Neural progenitor cell (in vitro differentiated cells): Measurements from ENCODE around the gene KLF11. TPM values are rescaled to one million over a fixed set of nuclear protein-coding genes. Genes with fewer than 3 reads are reported as not detected.

Source experiments
- DNase-seq: peaks from one replicate; pipeline ENCODE4 v3.0.0-alpha.2; 2016; ENCODE audit warnings: low spot score
- H2AFZ ChIP-seq: fragments of 200-600 bp; sonication (generic); replicated peaks from 2 replicates; pipeline ENCODE4 v1.6.1; 2016; ENCODE audit warnings: antibody characterized with exemption
- H3F3A ChIP-seq: fragments of 200-600 bp; sonication (generic); 2 replicates; pipeline ENCODE4 v1.6.1; 2016; ENCODE audit warnings: antibody characterized with exemption, low read depth
- H3K27ac ChIP-seq: fragments of 200-600 bp; sonication (generic); 2 replicates; pipeline ENCODE4 v1.5.1; 2016; ENCODE audit warnings: mild to moderate bottlenecking
- H3K27me3 ChIP-seq: fragments of 200-600 bp; sonication (generic); 2 replicates; pipeline ENCODE4 v1.6.1; 2016; ENCODE audit warnings: mild to moderate bottlenecking, moderate library complexity
- H3K36me3 ChIP-seq: fragments of 200-600 bp; sonication (generic); 2 replicates; pipeline ENCODE4 v1.5.1; 2016
- H3K4me1 ChIP-seq: fragments of 200-600 bp; sonication (generic); 2 replicates; pipeline ENCODE4 v1.6.1; 2016; ENCODE audit warnings: mixed run types
- H3K4me2 ChIP-seq: fragments of 200-600 bp; sonication (generic); 2 replicates; pipeline ENCODE4 v1.6.1; 2016
- H3K4me3 ChIP-seq: fragments of 200-600 bp; sonication (generic); 2 replicates; pipeline ENCODE4 v1.5.1; 2016
- H3K79me2 ChIP-seq: fragments of 200-600 bp; sonication (generic); 2 replicates; pipeline ENCODE4 v1.6.1; 2016; ENCODE audit warnings: low read depth
- H3K9ac ChIP-seq: fragments of 200-600 bp; sonication (generic); 2 replicates; pipeline ENCODE4 v1.6.1; 2016
- H3K9me3 ChIP-seq: fragments of 200-600 bp; sonication (generic); 2 replicates; pipeline ENCODE4 v1.5.1; 2016; ENCODE audit warnings: low read depth
- H4K20me1 ChIP-seq: fragments of 200-600 bp; sonication (generic); 2 replicates; pipeline ENCODE4 v1.6.1; 2016; ENCODE audit warnings: low read depth
- H3K27ac Mint-ChIP-seq: 3 replicates; pipeline ENCODE4 v1.8.0; 2021; ENCODE audit warnings: mixed read lengths
- H3K27me3 Mint-ChIP-seq: 2 replicates; pipeline ENCODE4 v1.8.0; 2022; ENCODE audit warnings: low read depth, mild to moderate bottlenecking, inconsistent platforms, moderate library complexity, mixed read lengths; ENCODE audit not compliant: insufficient read depth
- H3K36me3 Mint-ChIP-seq: 3 replicates; pipeline ENCODE4 v1.8.0; 2021; ENCODE audit warnings: mixed read lengths
- H3K4me1 Mint-ChIP-seq: 3 replicates; pipeline ENCODE4 v1.8.0; 2021; ENCODE audit warnings: mixed read lengths
- H3K4me3 Mint-ChIP-seq: 3 replicates; pipeline ENCODE4 v1.8.0; 2021; ENCODE audit warnings: mild to moderate bottlenecking, moderate library complexity, mixed read lengths
- H3K9me3 Mint-ChIP-seq: 3 replicates; pipeline ENCODE4 v1.8.0; 2020; ENCODE audit warnings: mixed read lengths
- CTCF ChIP-seq: fragments of 200-600 bp; sonication (generic); IDR thresholded peaks from 2 replicates; pipeline ENCODE4 v1.5.1; 2017; ENCODE audit warnings: antibody characterized with exemption, mild to moderate bottlenecking
- EZH2 ChIP-seq: fragments of 200-600 bp; sonication (generic); IDR thresholded peaks from 2 replicates; pipeline ENCODE4 v1.6.1; 2017; ENCODE audit warnings: antibody characterized with exemption, mild to moderate bottlenecking, moderate library complexity
- EZH2phosphoT487 ChIP-seq: fragments of 200-600 bp; sonication (generic); IDR thresholded peaks from 2 replicates; pipeline ENCODE4 v1.6.1; 2017; ENCODE audit warnings: antibody characterized with exemption
- total RNA-seq: library from RNA; depleted of rRNA; stranded (reverse); fragments of >200 nt; gene quantifications from 2 replicates; pipeline ENCODE4 v1.2.3, GENCODE V29; 2015; ENCODE audit warnings: low replicate concordance

Gene KLF11
- total RNA-seq, 1 donor from 2014 or later: 9.7 TPM

DNA sequence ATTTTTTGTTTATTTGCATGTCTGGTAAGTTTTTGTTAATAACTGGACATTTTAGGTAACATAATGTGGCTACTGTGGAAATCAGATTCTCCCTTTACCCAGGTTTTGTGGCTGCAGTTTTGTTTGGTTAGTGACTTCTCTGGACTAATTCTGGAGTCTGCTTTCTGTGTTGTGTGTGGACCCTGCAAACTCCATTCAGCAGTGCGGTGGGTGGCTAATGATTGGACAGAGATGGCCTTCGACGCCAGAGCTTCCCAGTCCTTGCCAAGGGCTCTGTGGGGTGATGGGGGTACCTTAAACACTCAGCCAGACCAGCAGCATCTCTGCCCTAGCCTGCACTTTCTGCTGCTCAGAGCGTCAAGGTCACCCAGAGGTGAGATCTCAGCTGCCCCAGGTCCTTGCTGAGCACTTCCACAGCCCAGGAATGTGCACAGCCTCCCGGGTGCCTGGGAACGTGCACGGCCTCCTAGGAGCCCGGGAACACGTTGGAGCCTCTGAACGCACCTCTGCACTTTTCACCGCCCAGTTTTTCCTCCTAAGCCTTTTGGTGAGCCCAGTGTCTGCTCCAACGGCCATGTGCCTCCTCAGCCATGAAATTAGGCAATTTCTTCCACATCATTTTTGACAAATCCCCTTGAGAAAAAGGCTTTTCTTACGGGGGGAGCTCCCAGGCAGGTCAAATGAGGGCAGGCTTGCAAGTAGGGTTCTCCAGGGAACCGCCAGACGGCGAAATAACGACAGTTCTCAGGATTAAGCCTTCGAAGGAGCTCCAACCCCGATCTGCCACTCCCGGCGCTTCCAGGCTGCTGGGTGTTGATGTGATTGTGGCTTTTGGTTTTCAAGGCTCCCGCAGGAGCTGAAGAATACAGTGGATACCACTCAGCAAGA, 35.2 kb upstream of the KLF11 start:
- peaks cover 30% of the 10 kb centered on the region for H3K4me1 Mint-ChIP-seq
- no peak for TF ChIP-seq CTCF
- H3K4me2 ChIP-seq: no peak overlapping the region
- no peak overlapping the region for H3K4me3 ChIP-seq
- no peaks in the 10 kb centered on the region for H4K20me1 ChIP-seq
- no peak overlapping the region for H2AFZ ChIP-seq
- H3K36me3 ChIP-seq: no peaks in the 10 kb centered on the region
- no peak for DNase-seq
- no peaks in the 10 kb centered on the region for H3K36me3 Mint-ChIP-seq
- no peaks in the 10 kb centered on the region for H3K27me3 ChIP-seq
- peaks cover 2% of the 10 kb centered on the region for H3K27me3 Mint-ChIP-seq
- H3K27ac ChIP-seq: no peak overlapping the region
- H3K4me3 Mint-ChIP-seq: peak overlapping the region; percentile 51
- H3K9ac ChIP-seq: no peak overlapping the region
- no peaks in the 10 kb centered on the region for H3K4me1 ChIP-seq
- H3K9me3 Mint-ChIP-seq: no peaks in the 10 kb centered on the region
- H3F3A ChIP-seq: no peaks in the 10 kb centered on the region
- no peaks in the 10 kb centered on the region for H3K9me3 ChIP-seq
- H3K27ac Mint-ChIP-seq: peak overlapping the region; percentile 3
- H3K79me2 ChIP-seq: no peaks in the 10 kb centered on the region

DNA sequence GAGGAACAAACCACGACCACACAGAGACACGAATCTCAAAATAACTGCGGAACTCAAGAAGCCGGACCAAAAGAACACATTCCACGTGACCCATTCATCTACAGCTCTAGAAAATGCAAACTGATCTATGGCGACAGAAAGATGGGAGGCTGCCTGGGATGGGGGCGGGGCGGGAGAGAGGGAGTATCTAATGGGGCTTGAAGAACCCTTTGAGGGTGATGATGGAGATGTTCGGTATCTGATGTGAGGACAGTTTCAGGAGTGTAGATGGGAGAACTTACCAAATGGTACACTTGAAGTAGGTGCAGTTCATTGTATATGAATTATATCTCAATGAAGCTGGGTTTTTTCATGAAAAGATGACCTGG, 34.6 kb upstream of the KLF11 start:
- DNase-seq: no peak
- Histone ChIP-seq H3K27me3 (no peaks in the 10 kb centered on the region), H3K4me3 (no peak overlapping the region), H2AFZ (no peak overlapping the region), H4K20me1 (no peaks in the 10 kb centered on the region), H3K36me3 (no peaks in the 10 kb centered on the region), H3K79me2 (no peaks in the 10 kb centered on the region), H3K27ac (no peak overlapping the region), H3K9me3 (no peaks in the 10 kb centered on the region), H3K4me2 (no peak overlapping the region), H3F3A (no peaks in the 10 kb centered on the region), H3K9ac (no peak overlapping the region), H3K4me1 (no peaks in the 10 kb centered on the region)
- H3K4me1 Mint-ChIP-seq: peaks cover 30% of the 10 kb centered on the region
- H3K9me3 Mint-ChIP-seq: no peaks in the 10 kb centered on the region
- no peak overlapping the region for H3K4me3 Mint-ChIP-seq
- no peak for TF ChIP-seq EZH2
- no peaks in the 10 kb centered on the region for H3K36me3 Mint-ChIP-seq
- H3K27ac Mint-ChIP-seq: peak overlapping the region; percentile 3
- peaks cover 2% of the 10 kb centered on the region for H3K27me3 Mint-ChIP-seq

- H3K27ac Mint-ChIP-seq: no peak overlapping the region
- no peaks in the 10 kb centered on the region for H3K9me3 ChIP-seq
- H4K20me1 ChIP-seq: no peaks in the 10 kb centered on the region
- no peak overlapping the region for H2AFZ ChIP-seq
- no peaks in the 10 kb centered on the region for H3K36me3 Mint-ChIP-seq
- no peaks in the 10 kb centered on the region for H3K79me2 ChIP-seq
- no peak overlapping the region for H3K9ac ChIP-seq
- no peaks in the 10 kb centered on the region for H3K27me3 ChIP-seq
- H3K4me1 ChIP-seq: no peaks in the 10 kb centered on the region
- H3K27ac ChIP-seq: no peak overlapping the region
- no peak overlapping the region for H3K4me3 ChIP-seq
- no peak overlapping the region for H3K4me2 ChIP-seq
- H3K27me3 Mint-ChIP-seq: peaks cover 2% of the 10 kb centered on the region
- no peak overlapping the region for H3K4me3 Mint-ChIP-seq
- H3K9me3 Mint-ChIP-seq: no peaks in the 10 kb centered on the region
- TF ChIP-seq EZH2: no peak
- TF ChIP-seq EZH2phosphoT487: no peak
- TF ChIP-seq CTCF: no peak
- no peaks in the 10 kb centered on the region for H3K36me3 ChIP-seq
- H3F3A ChIP-seq: no peaks in the 10 kb centered on the region
- peaks cover 30% of the 10 kb centered on the region for H3K4me1 Mint-ChIP-seq
- no peak for DNase-seq
Measured at GRCh38 chr2:10009271-10009810, 34.0 kb upstream of the KLF11 start.
